HepG2 (cell line): Measurements from ENCODE around the gene SMC1B. TPM values are rescaled to one million over a fixed set of nuclear protein-coding genes. Genes with fewer than 3 reads are reported as not detected.
A peak's percentile ranks its signal among the peaks of the same experiment; 100 is the strongest.

Experiments used
- ATAC-seq: fragments of 200-7000 bp; cut with Tn5 transposase; 3 replicates; pipeline ENCODE4 v1.9.1; 2020; ENCODE audit warnings: mild to moderate bottlenecking, moderate library complexity
- BruUV-seq: library from RNA; stranded (reverse); fragments of 400-500 nt; replicated peaks from 2 replicates; lab custom pipeline; 2021; lab: Mats Ljungman, UMichigan
- CTCF ChIA-PET: fragments of 300-600 bp; formaldehyde crosslinking; extraction: SDS; loops from one replicate; lab custom pipeline; 2021; ENCODE audit warnings: low total read pairs, inconsistent platforms, low intra/inter-chr PET ratio; lab: Yijun Ruan, JAX
- POLR2A ChIA-PET: fragments of 350-600 bp; sonication (Branson Sonifier 250); formaldehyde crosslinking; loops from one replicate; lab custom pipeline; 2020; ENCODE audit warnings: antibody characterized with exemption, inconsistent platforms; lab: Yijun Ruan, JAX
- DNase-seq: peaks from one replicate; pipeline ENCODE4 v3.0.0-alpha.2; 2015; ENCODE audit warnings: low spot score
- FAIRE-seq: peaks from 3 replicates; lab custom pipeline; 2011; peaks lifted over from hg19 to GRCh38; lab: Jason Lieb, UNC
- H2AFZ ChIP-seq: one replicate; pipeline ENCODE4 v1.6.1; 2011; ENCODE audit warnings: low read length, inconsistent platforms
- H3K27ac ChIP-seq: fragments of 300-600 bp; 3 replicates; pipeline ENCODE4 v1.8.0; 2011; ENCODE audit warnings: mixed run types, mild to moderate bottlenecking, mixed read lengths, low read length, inconsistent platforms; ENCODE audit not compliant: insufficient read depth; ENCODE audit errors: extremely low read length
- H3K27me3 ChIP-seq, 2 experiments: fragments of 200-600 bp in 1 of 2; 2 replicates in 1 of 2; 3 replicates in 1 of 2; pipeline versions ENCODE4 v1.6.0 to v1.8.0; 2011; ENCODE audit warnings: low read length in 2 of 2, mild to moderate bottlenecking in 2 of 2, moderate library complexity in 2 of 2, inconsistent platforms in 1 of 2; ENCODE audit not compliant: insufficient read depth in 2 of 2, control insufficient read depth in 1 of 2
- H3K36me3 ChIP-seq, 2 experiments: fragments of 200-600 bp in 1 of 2; replicated peaks in 1 of 2; 2 replicates in 1 of 2; 3 replicates in 1 of 2; pipeline versions ENCODE4 v1.5.1 to v1.8.0; 2011; ENCODE audit warnings: low read length in 2 of 2, inconsistent platforms in 1 of 2; ENCODE audit not compliant: insufficient read depth in 2 of 2, control insufficient read depth in 1 of 2
- H3K4me1 ChIP-seq: 2 replicates; pipeline ENCODE4 v1.5.1; 2012; ENCODE audit warnings: low read length, inconsistent platforms; ENCODE audit not compliant: insufficient read depth
- H3K4me2 ChIP-seq: 2 replicates; pipeline ENCODE4 v1.6.0; 2011; ENCODE audit warnings: low read depth, low read length, inconsistent platforms
- H3K4me3 ChIP-seq, 3 experiments: fragments of 200-600 bp in 1 of 3; sonication (generic), shearing (Covaris generic) in 1 of 3; replicated peaks in 1 of 3; 2 replicates each; pipeline ENCODE4 v1.5.1; 2011 to 2016; ENCODE audit warnings: low read length in 3 of 3, inconsistent platforms in 2 of 3, low read depth in 2 of 3, mild to moderate bottlenecking in 2 of 3, control low read depth in 1 of 3, mixed read lengths in 1 of 3; ENCODE audit not compliant: insufficient read depth in 1 of 3
- H3K79me2 ChIP-seq: one replicate; pipeline ENCODE4 v1.6.1; 2011; ENCODE audit warnings: low read length, inconsistent platforms; ENCODE audit not compliant: insufficient read depth
- H3K9ac ChIP-seq: 2 replicates; pipeline ENCODE4 v1.6.0; 2011; ENCODE audit warnings: mild to moderate bottlenecking, low read depth, low read length, inconsistent platforms; ENCODE audit not compliant: insufficient read depth
- H3K9me3 ChIP-seq: 2 replicates; pipeline ENCODE4 v1.5.1; 2012; ENCODE audit warnings: mild to moderate bottlenecking, low read length
- H4K20me1 ChIP-seq: 2 replicates; pipeline ENCODE4 v1.6.0; 2011; ENCODE audit warnings: inconsistent platforms, mild to moderate bottlenecking, low read length, moderate library complexity; ENCODE audit not compliant: insufficient read depth
- CCDC6 ChIP-seq: sonication (generic); formaldehyde crosslinking; IDR thresholded peaks from 2 replicates; pipeline ENCODE4 v1.8.1; 2022; ENCODE audit warnings: mild to moderate bottlenecking, missing genetic modification reagents, moderate library complexity
- CEBPB ChIP-seq: IDR thresholded peaks from 2 replicates; pipeline ENCODE4 v1.6.1; 2011; ENCODE audit warnings: low read depth, low read length, improper control_type of control experiment, borderline replicate concordance
- FOXA1 ChIP-seq, 2 experiments: fragments of 450-650 bp in 1 of 2; sonication (generic) in 1 of 2; formaldehyde crosslinking in 1 of 2; IDR thresholded peaks; 2 replicates each; pipeline versions ENCODE4 v1.4.0 to v1.6.1; 2016 to 2020; ENCODE audit warnings: missing genetic modification reagents in 1 of 2
- FOXK2 ChIP-seq: fragments of 450-650 bp; IDR thresholded peaks from 2 replicates; pipeline ENCODE4 v1.6.1; 2016
- IRX3 ChIP-seq: sonication (generic); formaldehyde crosslinking; IDR thresholded peaks from 2 replicates; pipeline ENCODE4 v1.8.1; 2023; ENCODE audit warnings: mild to moderate bottlenecking, low read depth, missing genetic modification reagents, borderline replicate concordance
- JDP2 ChIP-seq: sonication (generic); formaldehyde crosslinking; IDR thresholded peaks from 2 replicates; pipeline ENCODE4 v1.8.1; 2022; ENCODE audit warnings: missing genetic modification reagents, borderline replicate concordance
- KAT8 ChIP-seq: IDR thresholded peaks from 2 replicates; pipeline ENCODE4 v1.6.1; 2016; ENCODE audit warnings: missing genetic modification reagents, missing compliant biosample characterization
- KDM6A ChIP-seq: IDR thresholded peaks from 2 replicates; pipeline ENCODE4 v1.6.1; 2016; ENCODE audit warnings: low read depth
- SCMH1 ChIP-seq: sonication (generic); formaldehyde crosslinking; IDR thresholded peaks from 2 replicates; pipeline ENCODE4 v1.9.0; 2021; ENCODE audit warnings: missing genetic modification reagents, mild to moderate bottlenecking, borderline replicate concordance
- SNRNP70 ChIP-seq: fragments of 200-400 bp; formaldehyde crosslinking; IDR thresholded peaks from 2 replicates; pipeline ENCODE4 v1.6.1; 2017; ENCODE audit warnings: mild to moderate bottlenecking, low read depth, low read length, moderate library complexity
- SOX13 ChIP-seq, 3 experiments: fragments of 450-650 bp in 1 of 3; sonication (generic) in 1 of 3; formaldehyde crosslinking in 1 of 3; IDR thresholded peaks in 2 of 3; conservative IDR thresholded peaks in 1 of 3; 2 replicates each; pipeline versions ENCODE4 v1.5.0 to v1.6.1; 2016 to 2020; ENCODE audit warnings: antibody characterized with exemption in 1 of 3, mild to moderate bottlenecking in 1 of 3, missing compliant biosample characterization in 1 of 3, missing genetic modification reagents in 1 of 3, moderate library complexity in 1 of 3
- SOX5 ChIP-seq: IDR thresholded peaks from 2 replicates; pipeline ENCODE4 v1.6.1; 2016; ENCODE audit warnings: borderline replicate concordance
- ZFP91 ChIP-seq: sonication (generic); formaldehyde crosslinking; IDR thresholded peaks from 2 replicates; pipeline ENCODE4 v1.9.0; 2022; ENCODE audit warnings: missing genetic modification reagents, mild to moderate bottlenecking, borderline replicate concordance
- ZNF121 ChIP-seq: sonication (generic); formaldehyde crosslinking; IDR thresholded peaks from 2 replicates; pipeline ENCODE4 v1.5.0; 2020; ENCODE audit warnings: mild to moderate bottlenecking, missing genetic modification reagents
- ZNF589 ChIP-seq: sonication (generic); formaldehyde crosslinking; conservative IDR thresholded peaks from 2 replicates; pipeline ENCODE4 v1.8.0; 2022; ENCODE audit warnings: mild to moderate bottlenecking, moderate library complexity, missing genetic modification reagents
- ZNF672 ChIP-seq: sonication (generic); formaldehyde crosslinking; IDR thresholded peaks from 2 replicates; pipeline ENCODE4 v1.8.1; 2022; ENCODE audit warnings: missing genetic modification reagents
- ZNF770 ChIP-seq: sonication (generic); formaldehyde crosslinking; IDR thresholded peaks from 2 replicates; pipeline ENCODE4 v1.5.0; 2020; ENCODE audit warnings: mild to moderate bottlenecking, missing genetic modification reagents
- WGBS: methylation state at CpG from one replicate; pipeline ENCODE4 v1.1.6; 2017; ENCODE audit warnings: low lambda C conversion rate; 5-methylcytosine and 5-hydroxymethylcytosine counted together
- in situ Hi-C: cut with HindIII; loops from 2 replicates; pipeline ENCODE4 v1.10.0; 2017; ENCODE audit warnings: low pct_unique_long_range_greater_than_20kb; ENCODE audit not compliant: extremely low pct_ligation_motif_present
- intact Hi-C: fragments of 100-400 bp; cut with micrococcal nuclease; formaldehyde crosslinking; loops from one replicate; pipeline ENCODE4 v1.10.0; 2022; ENCODE audit not compliant: unreplicated experiment
- polyA plus RNA-seq, 8 experiments: library from polyadenylated mRNA; depleted of rRNA in 3 of 8; stranded (reverse) in 7 of 8; unstranded in 1 of 8; fragments of >200 nt; fragmentation: Illumina TruSeq in 4 of 8; extraction: Trizol in 4 of 8; gene quantifications; 2 replicates each; pipeline versions ENCODE4 v1.2.1 to v1.2.3, GENCODE V29; 2011 to 2016; ENCODE audit warnings: low read depth in 4 of 8, missing spikeins in 1 of 8, mixed read lengths in 1 of 8; ENCODE audit not compliant: insufficient read depth in 1 of 8
- total RNA-seq, 5 experiments: library from RNA; depleted of rRNA; stranded (reverse); fragments of >200 nt; fragmentation: Illumina TruSeq; extraction: Trizol; gene quantifications; 2 replicates each; pipeline ENCODE4 v1.2.3, GENCODE V29; 2016; ENCODE audit warnings: low read depth in 1 of 5
- TF ChIP-seq, protein P1 (sequence below): IDR thresholded peaks from 2 replicates; pipeline ENCODE4 v1.6.1; 2016; ENCODE audit warnings: missing compliant biosample characterization, missing genetic modification reagents, borderline replicate concordance

SMC1B gene
- total and polyA plus RNA-seq, 2 of the 13 experiments (the other 11 are each of a cell fraction or from before 2014, with no cell fraction given): not detected

DNA sequence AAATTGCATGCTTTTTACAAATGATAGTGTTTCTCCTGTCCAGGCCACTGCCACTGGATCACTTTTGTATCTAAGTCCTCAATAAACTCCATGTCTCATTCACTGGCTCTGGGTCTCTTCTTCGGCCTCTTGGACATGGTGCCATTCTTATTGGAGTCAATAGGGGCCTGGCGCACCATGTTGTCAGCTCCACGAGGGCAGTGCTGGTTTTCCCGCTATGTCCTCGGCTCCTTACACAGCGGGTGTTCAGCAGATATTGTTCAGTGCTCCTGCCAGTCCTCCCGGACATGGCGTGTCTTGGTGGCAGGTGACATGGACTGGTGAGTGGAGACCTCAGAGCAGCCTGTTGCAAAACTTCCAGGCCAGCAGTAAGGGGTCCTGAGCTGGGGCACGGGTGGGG is 107.3 kb downstream of the SMC1B start (continued):
- TF ChIP-seq SNRNP70 (no peak), FOXK2 (no peak), CCDC6 (CRISPR knock-in tag) (no peak), FOXA1 (IDR thresholded peaks at IDR 0.05) (no peak), FOXA1 (CRISPR knock-in tag; IDR thresholded peaks at IDR 0.05) (no peak), JDP2 (no peak), SCMH1 (CRISPR knock-in tag) (no peak), IRX3 (CRISPR knock-in tag) (no peak)
- TF ChIP-seq, protein P1, sequence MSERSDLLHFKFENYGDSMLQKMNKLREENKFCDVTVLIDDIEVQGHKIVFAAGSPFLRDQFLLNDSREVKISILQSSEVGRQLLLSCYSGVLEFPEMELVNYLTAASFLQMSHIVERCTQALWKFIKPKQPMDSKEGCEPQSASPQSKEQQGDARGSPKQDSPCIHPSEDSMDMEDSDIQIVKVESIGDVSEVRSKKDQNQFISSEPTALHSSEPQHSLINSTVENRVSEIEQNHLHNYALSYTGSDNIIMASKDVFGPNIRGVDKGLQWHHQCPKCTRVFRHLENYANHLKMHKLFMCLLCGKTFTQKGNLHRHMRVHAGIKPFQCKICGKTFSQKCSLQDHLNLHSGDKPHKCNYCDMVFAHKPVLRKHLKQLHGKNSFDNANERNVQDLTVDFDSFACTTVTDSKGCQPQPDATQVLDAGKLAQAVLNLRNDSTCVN (CRISPR knock-in tag): no peak

- Histone ChIP-seq H3K4me3 (no peak overlapping the region), H3K36me3 (no peaks in the 10 kb centered on the region; a peak in 1 of 5 replicates), H3K9me3 (no peaks in the 10 kb centered on the region), H2AFZ (no peak overlapping the region), H3K27me3 (no peaks in the 10 kb centered on the region), H3K4me1 (peaks cover 44% of the 10 kb centered on the region), H3K27ac (peak overlapping the region; percentile 44), H3K79me2 (peaks cover 6% of the 10 kb centered on the region), H4K20me1 (peaks cover 1% of the 10 kb centered on the region; the same call in 1 of the 2 replicates), H3K9ac (no peak overlapping the region), H3K4me2 (no peak overlapping the region)
- FAIRE-seq (peak; percentile 80), ATAC-seq (no peak), DNase-seq (peak; percentile 45)
- intact Hi-C loops (no loop called here), in situ Hi-C loops (loop anchor here (5.0 kb wide), 1 partner anchor 33 kb away; no protein-coding TSS in a partner anchor)
- ChIA-PET POLR2A (no interaction called here), CTCF (no interaction called here)
- WGBS: 42% methylated on average over 6 of the region's 6 CpGs
- no TSS peak for BruUV-seq
- TF ChIP-seq SOX13 (IDR thresholded peaks at IDR 0.05) (no peak; the same call in 1 of the 2 replicates), SOX13 (CRISPR knock-in tag; conservative IDR thresholded peaks at IDR 0.05 in 1 of 2, IDR thresholded peaks at IDR 0.05 in 1 of 2) (peak in 1 of 2 experiments; percentile 25; a peak in 1 of 4 replicates), KDM6A (no peak), CEBPB (peak; percentile 47; the same call in 1 of the 2 replicates), ZNF770 (peak; percentile 33; the same call in 1 of the 2 replicates), FOXA1 (IDR thresholded peaks at IDR 0.05) (no peak), FOXA1 (CRISPR knock-in tag; IDR thresholded peaks at IDR 0.05) (no peak), ZFP91 (CRISPR knock-in tag) (peak; percentile 73; the same call in 1 of the 2 replicates), ZNF589 (CRISPR knock-in tag) (no peak), KAT8 (no peak), SOX5 (CRISPR knock-in tag) (peak; percentile 46), ZNF672 (CRISPR knock-in tag) (no peak), ZNF121 (CRISPR knock-in tag) (peak; percentile 88)
These were observed 107.8 kb downstream of the SMC1B start for GRCh38 chr22:45305456-45306075.
